GM19324 (cell line): Measurements from ENCODE around the gene ANKRD53.

Experiments
- ATAC-seq: cut with Tn5 transposase; IDR thresholded peaks from one replicate; pipeline ENCODE4 v1.9.1; 2021; ENCODE audit warnings: mild to moderate bottlenecking, moderate library complexity; ENCODE audit not compliant: unreplicated experiment, low FRiP score

The ANKRD53 gene

DNA sequence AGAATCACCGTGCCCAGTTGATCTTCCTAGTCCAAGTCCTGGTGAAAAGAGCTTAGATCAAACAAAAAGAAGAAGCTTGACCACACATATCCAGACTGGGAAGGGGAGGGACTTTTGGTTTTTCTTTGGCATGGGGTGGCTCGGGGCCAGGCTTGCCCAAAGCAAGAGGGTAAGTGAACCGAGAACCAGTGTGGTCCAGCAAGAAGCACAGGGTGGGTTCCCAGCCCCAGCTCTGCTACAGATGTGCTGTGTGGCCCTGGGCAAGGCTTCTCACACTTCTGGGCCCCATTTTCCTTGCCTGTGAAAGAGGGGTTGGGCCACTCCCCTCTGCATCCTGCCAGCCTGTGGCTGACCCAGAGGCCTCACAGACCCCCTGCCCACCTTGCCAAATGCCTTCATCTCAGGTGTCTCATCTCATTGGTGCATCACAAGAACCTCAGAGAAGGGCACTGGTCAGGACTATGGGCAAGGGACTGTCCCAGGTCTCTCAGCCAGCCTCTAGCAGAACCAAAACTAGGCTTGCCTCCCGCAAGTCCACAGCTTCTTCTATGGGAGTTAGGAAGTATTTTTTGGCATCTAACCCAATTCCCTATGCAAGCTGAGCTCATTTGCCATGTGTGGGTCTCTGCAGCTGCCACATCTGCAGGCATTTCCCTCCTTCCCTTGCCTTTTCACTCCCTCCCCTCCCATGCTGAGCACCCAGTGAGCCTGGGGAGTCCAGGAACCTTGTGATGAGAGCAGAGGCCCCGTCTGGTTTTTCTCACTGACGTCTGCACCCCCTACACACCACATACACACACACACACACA, 35.8 kb upstream of the ANKRD53 start:
- ATAC-seq: no peak

DNA sequence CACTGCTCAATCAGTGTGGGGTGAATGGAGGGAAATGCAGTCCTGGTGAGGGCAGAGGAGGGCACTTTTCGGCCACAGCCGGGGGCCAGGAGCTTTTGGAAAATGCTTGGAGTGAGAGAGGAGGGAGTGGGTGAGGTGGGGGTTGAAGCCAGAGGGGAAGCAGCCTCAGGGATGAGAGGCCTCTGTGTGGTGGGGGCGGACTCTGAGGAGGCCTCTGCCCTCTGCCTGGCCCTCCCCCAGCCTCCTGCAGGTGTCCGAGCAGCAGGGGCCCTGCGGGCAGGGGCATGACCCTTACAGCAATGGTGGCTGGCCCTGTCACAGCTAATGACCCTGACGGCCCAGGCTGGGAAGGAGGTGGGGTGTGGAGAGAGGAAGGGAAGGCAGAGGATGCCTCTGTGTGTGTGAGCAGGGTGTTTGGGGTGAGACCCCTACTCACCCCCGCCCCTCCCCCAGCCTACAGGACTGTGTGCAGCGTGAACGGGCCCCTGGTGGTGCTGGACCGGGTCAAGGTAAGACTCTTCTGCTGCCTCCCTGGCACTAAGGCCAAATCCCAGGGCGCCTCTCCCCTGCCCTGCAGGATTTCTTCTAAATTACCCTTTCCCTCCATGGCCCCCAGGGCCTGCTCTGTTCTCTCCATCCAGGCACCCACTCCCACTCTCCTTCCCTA, 35.1 kb upstream of the ANKRD53 start:
- ATAC-seq: no peak

DNA sequence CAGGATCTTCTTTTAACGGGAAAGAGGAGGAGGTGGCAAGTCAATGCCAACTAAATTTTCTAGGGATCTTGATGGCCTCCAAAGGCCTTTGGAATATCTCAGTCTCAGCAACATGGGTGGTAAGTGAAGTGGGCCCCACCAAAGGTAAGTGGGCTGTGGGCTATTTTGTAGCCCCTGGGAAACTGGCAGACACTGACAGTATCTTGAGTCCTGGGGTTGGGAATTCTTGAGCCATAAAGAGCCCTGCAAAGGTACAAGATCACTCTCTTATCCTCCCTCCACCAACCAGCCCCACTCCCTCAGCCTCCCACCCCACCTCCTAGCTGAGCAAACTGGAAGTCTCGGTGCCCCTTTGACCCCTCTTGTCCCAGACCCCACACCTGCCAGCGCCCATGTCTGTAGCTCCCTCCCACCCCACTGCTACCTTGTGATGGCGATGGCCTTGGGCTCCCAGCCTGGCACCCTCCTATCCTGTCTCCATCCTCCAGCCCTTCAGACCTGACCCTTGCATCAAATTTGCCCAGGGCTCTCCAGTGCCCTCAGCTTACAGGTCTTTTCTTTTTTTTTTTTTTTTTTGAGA, 34.2 kb upstream of the ANKRD53 start:
- ATAC-seq: no peak

DNA sequence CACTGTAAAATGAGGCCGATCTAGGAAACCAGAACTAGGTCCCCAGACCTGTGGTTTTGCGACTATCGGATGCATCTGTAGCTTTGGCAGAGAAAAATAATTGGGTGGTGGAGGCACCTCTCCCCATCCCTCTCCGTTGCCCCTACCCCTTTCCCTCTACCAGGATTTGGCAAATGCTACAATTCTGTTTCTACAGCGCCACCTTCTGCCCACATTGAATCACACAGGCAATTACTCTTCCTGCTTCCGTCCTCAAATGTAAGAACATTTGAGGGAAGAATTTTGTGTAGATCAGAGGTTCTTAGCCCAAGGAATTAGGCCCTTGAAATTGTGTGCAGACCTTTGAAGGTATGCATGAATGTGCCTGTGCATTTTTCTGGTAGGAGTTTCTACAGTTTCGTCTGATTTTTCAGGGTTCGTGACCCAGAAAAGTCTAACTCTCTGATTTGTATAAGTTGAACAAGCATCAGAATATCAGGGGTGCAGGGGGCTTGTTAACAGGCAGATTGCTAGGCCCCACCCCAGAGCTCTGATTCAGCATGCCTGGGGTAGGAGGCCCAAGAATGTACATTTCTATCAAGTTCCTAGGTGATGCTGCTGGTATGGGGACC, 31.5 kb upstream of the ANKRD53 start:
- ATAC-seq: no peak

DNA sequence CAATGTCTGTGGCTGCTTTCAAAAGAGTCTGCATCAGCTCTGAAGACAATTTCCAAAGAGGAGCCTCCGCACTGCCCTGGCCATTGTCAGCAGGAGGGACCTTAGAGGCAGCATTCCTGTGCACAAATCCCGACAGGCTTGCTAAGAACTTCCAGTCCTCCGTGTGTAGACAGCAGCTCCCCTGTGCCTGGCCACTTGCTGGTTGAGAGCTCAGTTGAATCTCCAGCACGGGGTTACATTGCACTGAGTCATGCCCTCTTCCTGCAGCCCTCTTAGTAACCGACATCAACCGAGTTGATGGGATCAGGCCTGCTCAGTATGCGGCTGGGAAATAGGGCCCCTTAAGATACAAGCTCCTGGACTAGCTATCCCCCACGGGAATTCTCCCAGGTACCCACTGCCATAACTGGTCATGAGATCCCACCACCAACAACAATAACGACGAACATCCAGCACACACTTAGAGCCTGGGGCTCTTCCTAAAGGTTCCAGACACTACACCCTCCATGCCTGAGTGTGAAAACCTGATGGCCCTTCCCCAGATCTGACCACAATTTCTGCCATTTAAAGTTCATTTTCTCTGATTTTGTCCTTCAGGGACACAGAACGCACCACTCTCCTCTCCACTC, 30.8 kb upstream of the ANKRD53 start:
- ATAC-seq: no peak

DNA sequence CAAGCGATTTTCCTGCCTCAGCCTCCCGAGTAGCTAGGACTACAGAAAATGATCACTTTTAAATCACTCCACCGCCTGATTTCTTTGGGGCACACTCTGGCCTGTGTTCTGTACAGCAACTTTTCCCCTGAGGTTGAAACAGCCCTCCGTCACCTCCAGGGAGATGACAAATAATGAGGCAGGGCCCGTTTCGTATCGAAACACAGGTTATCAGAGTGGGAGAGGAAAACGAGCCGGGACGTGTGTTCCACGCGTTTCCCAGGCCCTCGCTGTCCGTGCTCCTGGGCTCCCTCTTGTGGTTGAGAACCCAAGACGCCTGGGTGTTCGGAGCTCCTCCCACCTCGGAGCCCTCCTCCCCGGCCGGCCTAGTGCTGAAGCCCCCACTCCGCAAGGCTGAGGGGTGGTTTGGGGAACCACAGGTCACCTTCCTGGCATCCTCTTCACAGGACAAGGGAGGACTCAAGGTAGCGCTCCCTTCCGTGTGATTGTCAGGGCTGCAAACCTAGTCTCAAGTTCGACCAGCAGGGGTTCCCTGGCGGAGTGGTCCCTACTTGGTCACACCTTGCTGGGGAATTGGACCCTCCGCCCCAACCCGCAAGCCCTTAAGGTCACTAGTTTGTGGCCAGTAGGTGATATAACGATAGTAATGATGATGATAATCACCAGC, 30.0 kb upstream of the ANKRD53 start:
- no peak for ATAC-seq

DNA sequence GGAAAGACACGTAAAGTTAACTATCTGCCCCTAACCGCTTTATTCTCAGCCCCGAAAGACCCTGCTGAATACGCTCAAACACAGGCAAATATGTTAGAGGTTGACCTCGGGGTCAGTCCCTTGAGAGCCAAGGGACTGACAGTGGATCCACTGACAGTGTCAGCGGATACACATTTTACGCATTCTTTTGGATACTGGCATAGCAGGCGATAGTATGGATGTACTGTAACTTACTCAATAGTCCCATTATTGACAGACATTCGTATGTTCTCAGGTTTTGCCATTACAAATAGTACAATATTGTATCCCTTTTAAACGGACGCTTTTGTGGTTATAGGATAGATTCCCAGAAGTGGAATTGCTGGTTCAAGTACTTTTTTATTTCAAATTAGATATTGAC, 29.3 kb upstream of the ANKRD53 start:
- no peak for ATAC-seq

DNA sequence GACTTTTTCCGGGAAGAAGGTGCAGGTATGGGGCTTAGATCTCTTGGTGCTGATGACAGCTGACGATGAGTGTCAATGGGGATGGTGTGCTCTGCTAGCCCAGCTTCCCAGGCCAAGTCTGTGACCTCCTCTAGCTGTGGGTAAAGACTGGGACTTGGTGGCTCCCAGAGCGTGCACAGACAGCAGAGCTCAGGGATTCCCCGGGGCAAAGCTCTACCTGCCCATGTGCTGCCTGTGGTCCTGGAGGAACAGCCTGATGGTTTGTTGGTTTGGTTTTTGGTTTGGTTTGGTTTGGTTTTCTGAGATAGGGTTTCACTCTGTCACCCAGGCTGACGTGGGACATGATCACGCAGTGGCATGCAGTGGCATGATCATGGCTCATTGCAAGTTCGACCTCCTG, 23.5 kb upstream of the ANKRD53 start:
- ATAC-seq: no peak

DNA sequence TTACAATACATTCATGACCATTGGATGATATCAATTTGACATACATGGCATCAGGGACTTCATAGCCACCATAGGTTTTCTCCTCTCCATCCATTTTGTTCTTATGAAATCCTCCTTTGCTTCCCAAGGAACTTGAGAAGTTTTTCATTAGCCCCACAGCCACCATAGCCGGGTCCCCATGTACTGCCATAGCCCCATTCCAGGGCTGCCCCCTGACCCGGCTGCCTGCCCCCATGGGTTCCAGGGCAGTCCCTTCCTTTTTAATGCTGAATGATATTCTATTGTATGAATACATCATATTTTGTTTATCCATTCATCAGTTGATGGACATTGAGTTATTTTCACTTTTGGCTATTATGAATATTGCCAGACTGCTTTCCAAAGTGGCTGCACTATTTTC, 22.3 kb upstream of the ANKRD53 start:
- ATAC-seq: no peak

DNA sequence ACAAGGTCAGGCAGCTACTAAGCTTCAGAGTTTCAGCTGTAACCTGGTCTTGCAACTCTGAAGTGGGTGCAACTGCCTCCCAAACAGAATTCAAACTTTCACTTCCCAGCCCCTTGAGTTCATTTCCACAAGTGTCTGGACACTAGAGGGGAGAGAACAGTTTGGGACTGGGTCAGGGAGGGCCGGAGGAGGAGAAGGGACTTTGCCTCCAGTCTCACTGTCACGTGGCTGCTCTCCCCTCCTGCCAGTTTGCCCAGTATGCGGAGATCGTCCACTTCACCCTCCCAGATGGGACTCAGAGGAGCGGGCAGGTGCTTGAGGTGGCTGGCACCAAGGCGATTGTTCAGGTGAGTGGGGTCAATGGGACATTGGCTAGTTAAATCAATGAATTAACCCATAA, 20.6 kb upstream of the ANKRD53 start:
- no peak for ATAC-seq

DNA sequence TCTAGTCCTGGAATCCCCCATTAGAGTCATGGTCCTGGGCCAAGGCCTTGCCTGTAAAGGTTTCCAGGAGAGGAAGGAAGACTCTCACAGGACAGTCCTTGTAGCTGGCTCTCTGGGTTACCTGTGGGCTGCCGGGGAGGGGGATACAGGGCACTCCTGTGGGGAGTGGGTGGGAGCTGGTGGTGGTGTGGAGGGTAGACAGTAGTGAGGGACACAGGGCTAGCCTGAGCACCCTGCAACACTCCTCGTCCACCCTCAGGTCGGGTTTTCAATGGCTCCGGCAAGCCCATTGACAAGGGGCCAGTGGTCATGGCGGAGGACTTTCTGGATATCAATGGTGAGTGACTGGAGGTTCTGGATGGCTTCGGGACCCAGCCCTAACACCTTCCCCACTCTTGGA, 19.7 kb upstream of the ANKRD53 start:
- ATAC-seq: no peak

DNA sequence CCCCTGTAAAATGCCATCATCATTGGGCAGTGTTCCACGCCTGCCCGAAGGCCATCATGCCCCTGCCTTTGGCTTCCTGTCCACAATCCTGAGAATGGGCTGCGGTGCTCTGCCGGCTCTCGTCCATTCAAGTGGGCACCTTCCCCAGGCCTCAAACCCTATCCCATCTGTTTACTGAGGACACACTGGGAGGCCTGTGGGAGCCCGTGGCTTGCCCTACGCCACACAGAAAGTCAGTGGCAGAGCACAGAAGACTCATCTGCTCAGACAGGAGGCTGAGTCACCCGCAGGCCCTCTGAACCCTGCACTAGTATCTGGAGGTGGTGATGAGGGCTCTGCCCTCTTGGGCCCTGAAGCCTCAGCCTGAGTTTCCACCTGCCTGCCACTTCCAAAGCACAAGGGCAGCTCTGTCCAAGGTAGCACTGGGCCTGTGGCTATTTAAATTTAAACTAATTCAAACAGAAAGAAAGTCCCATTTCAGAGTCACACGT, 19.1 kb upstream of the ANKRD53 start:
- no peak for ATAC-seq

DNA sequence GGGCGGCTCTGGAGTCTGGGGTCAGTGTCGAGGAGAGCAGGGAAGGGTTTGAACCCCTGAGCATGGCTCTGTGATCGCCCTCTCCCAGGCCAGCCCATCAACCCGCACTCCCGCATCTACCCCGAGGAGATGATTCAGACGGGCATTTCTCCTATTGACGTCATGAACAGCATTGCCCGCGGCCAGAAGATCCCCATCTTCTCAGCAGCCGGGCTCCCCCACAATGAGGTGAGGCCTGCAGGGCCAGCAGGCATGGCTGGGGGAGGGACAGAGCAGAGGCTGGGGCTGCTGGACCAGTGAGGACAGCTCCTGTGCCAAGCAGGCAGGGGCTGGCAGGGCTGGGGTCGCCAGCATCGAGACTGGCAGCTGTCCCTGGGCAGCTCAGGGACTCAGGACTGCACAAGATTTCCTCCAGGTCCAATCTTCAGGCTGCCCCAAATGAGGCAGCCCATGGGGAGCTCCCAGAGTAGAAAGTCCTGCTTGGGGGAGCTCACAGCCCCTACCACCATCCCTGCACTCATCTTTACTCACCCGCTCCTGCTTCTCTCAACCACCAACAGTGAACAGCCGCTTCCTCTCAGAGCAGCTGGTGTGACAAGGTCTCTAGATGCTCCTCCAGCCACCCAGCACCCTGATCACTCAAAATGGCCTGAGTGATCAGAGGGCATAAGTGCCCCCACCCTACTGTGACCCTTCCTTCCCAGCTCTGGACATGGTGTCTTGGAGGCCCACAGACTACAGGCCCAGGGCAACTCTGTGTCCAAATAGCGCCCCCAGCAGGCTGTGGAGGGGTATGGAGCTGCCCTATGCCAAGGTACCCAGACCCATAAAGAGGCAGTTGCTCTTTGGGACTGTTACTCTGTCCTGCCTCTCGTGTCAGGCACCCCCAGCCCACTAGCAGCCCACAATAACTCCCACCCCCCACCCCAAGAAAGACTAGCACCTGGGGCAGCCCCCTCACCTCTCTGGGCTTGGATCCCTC, 18.3 kb upstream of the ANKRD53 start:
- no peak for ATAC-seq

DNA sequence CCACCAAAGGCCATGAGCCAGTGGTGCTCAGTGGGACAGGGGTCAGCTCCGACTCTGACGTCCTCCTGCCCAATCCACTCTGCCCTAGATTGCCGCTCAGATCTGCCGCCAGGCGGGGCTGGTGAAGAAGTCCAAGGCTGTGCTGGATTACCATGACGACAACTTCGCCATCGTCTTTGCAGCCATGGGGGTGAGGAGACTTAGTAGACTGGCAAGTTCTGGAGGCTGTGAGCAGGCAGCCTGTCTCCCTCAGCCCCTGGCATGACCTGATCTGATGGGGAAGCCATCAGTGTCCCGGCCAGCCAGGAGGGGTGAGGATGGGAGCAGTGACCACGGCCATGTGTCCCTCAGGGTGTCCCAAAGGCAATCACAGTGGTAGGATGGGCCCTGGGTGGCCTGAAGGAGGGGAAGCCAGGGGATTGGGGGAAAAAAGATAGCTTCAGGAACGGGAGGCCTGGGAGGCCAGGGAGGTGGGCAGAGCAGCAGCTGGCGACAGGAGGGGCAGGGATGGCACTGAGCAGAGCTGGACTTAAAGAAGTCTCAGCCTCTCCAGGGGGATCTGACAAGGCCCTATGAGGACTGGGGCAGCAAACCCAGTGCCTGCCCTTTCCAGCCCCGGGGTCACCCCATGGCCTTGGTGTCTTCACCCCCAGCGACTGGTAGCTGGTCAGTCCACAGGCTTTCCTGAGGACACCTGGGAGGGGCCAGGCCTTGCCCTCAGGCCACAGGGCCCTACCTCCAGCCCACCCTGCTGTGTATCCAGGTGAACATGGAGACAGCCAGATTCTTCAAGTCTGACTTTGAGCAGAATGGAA, 17.4 kb upstream of the ANKRD53 start:
- no peak for ATAC-seq

DNA sequence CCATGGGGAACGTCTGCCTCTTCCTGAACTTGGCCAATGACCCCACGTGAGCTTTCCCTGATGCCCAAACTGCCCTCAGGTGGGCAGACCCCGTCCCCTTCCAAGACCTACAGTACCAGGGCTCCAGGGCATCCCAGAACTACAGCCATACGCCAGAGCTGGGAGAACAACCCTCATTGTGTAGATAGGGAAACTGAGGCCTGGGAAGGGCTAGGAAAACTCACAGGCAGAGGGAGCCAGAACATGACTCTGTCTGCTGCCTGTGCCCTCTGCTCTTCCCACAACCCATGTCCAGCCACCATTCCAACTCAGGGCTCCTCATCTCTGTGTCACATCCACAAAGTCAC, 16.8 kb upstream of the ANKRD53 start:
- no peak for ATAC-seq

DNA sequence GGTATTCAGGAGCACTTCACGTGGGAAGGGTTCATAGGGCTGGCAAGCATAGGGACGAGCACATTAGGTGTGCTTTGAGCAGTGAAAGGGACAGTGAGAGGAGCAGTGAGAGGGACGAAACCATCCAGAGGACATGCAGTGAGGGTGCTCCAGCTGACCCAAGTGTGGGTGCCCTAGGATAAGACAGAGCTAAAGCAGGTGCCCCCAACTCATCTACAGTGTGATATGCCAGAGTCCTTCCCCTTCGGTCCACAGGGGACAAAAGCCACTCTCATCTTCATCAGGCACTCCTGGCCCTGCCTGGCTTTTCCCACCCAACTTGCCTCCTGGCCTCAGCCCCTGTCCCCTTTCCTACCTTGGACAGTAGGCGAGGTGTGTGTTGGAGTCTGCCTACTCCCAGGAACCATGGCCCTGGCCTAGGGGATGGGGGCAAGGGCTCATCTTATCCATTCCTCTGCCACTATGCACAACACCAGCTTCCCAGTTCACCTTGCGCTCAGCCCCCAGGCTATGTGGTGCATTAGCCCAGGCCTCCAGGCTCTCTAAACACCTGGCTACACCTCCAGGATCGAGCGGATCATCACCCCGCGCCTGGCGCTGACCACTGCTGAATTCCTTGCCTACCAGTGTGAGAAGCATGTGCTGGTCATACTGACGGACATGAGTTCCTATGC, 16.1 kb upstream of the ANKRD53 start:
- ATAC-seq: no peak

DNA sequence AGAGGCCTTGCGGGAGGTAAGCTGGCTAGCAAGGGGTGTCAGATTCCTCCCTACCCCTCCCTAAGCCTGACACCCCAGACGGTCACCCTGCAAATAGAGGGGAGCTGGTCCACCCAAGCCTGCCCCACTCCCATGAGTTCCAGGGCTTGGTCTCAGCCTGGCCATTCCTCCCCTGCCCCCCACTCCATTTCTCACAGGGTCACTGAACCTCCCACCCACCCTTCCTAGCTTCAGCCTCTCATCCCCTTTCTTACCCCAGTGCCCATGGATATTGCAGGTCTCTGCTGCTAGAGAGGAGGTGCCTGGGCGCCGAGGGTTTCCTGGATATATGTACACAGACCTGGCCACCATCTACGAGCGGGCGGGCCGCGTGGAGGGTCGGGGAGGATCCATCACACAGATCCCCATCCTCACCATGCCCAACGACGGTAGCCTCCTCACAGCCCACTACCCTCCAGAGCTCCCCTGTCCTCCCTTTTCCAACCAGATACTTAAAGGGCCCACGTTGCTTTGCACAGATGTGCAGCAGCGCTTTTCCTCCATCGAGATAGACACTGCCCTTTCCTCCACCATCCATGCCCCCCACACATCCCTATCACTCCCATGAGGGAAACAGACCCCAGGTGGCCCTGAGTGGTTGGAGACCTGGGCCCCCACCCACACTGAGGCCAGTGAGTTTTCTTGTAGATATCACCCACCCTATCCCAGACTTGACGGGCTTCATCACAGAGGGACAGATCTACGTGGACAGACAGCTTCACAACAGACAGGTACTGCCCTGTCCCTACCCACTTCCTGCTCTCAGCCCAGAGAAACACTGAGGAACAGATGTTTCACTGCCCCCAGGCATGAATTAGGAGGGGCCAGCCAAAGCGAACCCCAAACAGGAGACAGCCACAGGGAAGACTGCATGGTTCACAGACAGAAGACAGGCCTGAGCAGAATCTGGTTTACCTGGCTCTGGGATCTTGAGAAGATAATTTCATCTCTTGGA, 15.2 kb upstream of the ANKRD53 start:
- no peak for ATAC-seq
